NT2/D1 (cell line): ENCODE data around the gene GPR157.

ENCODE experiments used
- DNase-seq: peaks from one replicate; pipeline ENCODE4 v3.0.0-alpha.2; 2011; ENCODE audit warnings: low read depth, low spot score
- H3K27me3 ChIP-seq: 2 replicates; pipeline ENCODE4 v1.6.0; 2011; ENCODE audit warnings: mild to moderate bottlenecking; ENCODE audit not compliant: insufficient read length, insufficient read depth
- H3K36me3 ChIP-seq: 2 replicates; pipeline ENCODE4 v1.6.1; 2011; ENCODE audit warnings: mild to moderate bottlenecking, low read length, mixed read lengths; ENCODE audit not compliant: insufficient read depth, insufficient read length
- H3K4me1 ChIP-seq: 2 replicates; pipeline ENCODE4 v1.5.1; 2011; ENCODE audit not compliant: insufficient read depth, insufficient read length
- H3K4me3 ChIP-seq: 2 replicates; pipeline ENCODE4 v1.5.1; 2011; ENCODE audit warnings: low read depth; ENCODE audit not compliant: insufficient read length
- H3K9ac ChIP-seq: 2 replicates; pipeline ENCODE4 v1.6.0; 2011; ENCODE audit warnings: low read depth; ENCODE audit not compliant: insufficient read length
- H3K9me3 ChIP-seq: 2 replicates; pipeline ENCODE4 v1.5.1; 2011; ENCODE audit warnings: mild to moderate bottlenecking, low read length; ENCODE audit not compliant: insufficient read depth
- SUZ12 ChIP-seq: IDR thresholded peaks from 2 replicates; pipeline ENCODE4 v1.6.1; 2011; ENCODE audit not compliant: insufficient read length, insufficient read depth; ENCODE audit errors: extremely low read depth
- YY1 ChIP-seq: IDR thresholded peaks from 2 replicates; pipeline ENCODE4 v1.6.1; 2011; ENCODE audit not compliant: insufficient read length, insufficient read depth
- ZNF274 ChIP-seq: IDR thresholded peaks from 2 replicates; pipeline ENCODE4 v1.6.1; 2011; ENCODE audit warnings: mild to moderate bottlenecking, low read depth, low read length

Gene GPR157

GRCh38 chr1:9093091-9093490 lies 35.8 kb downstream of the GPR157 start:
- peaks cover 43% of the 10 kb centered on the region for H3K9me3 ChIP-seq
- TF ChIP-seq SUZ12 (no peak), YY1 (no peak), ZNF274 (no peak)
- no peaks in the 10 kb centered on the region for H3K36me3 ChIP-seq
- no peak overlapping the region for H3K4me3 ChIP-seq
- DNase-seq: no peak
- H3K9ac ChIP-seq: no peak overlapping the region
- H3K27me3 ChIP-seq: no peaks in the 10 kb centered on the region
- H3K4me1 ChIP-seq: no peaks in the 10 kb centered on the region

- Histone ChIP-seq H3K36me3 (no peaks in the 10 kb centered on the region), H3K4me1 (no peaks in the 10 kb centered on the region), H3K9me3 (peaks cover 27% of the 10 kb centered on the region; the same call in 1 of the 2 replicates), H3K27me3 (no peaks in the 10 kb centered on the region), H3K9ac (no peak overlapping the region), H3K4me3 (no peak overlapping the region)
- DNase-seq: no peak
- TF ChIP-seq ZNF274 (no peak), YY1 (no peak), SUZ12 (no peak)
Measured at GRCh38 chr1:9088807-9089206, 40.1 kb downstream of the GPR157 start.

GRCh38 chr1:9087411-9088125 lies 41.3 kb downstream of the GPR157 start:
- H3K4me3 ChIP-seq: no peak overlapping the region
- no peak for TF ChIP-seq YY1
- no peak for TF ChIP-seq SUZ12
- TF ChIP-seq ZNF274: no peak
- no peaks in the 10 kb centered on the region for H3K27me3 ChIP-seq
- no peak for DNase-seq
- no peaks in the 10 kb centered on the region for H3K4me1 ChIP-seq
- H3K36me3 ChIP-seq: no peaks in the 10 kb centered on the region
- H3K9ac ChIP-seq: no peak overlapping the region
- H3K9me3 ChIP-seq: peaks cover 27% of the 10 kb centered on the region; the same call in 1 of the 2 replicates

GRCh38 chr1:9086796-9087195 lies 42.1 kb downstream of the GPR157 start:
- no peak for DNase-seq
- TF ChIP-seq YY1 (no peak), ZNF274 (no peak)
- Histone ChIP-seq H3K27me3 (no peaks in the 10 kb centered on the region), H3K4me1 (no peaks in the 10 kb centered on the region), H3K9ac (no peak overlapping the region), H3K36me3 (no peaks in the 10 kb centered on the region), H3K4me3 (no peak overlapping the region), H3K9me3 (peaks cover 27% of the 10 kb centered on the region; the same call in 1 of the 2 replicates)

- peaks cover 27% of the 10 kb centered on the region; the same call in 1 of the 2 replicates for H3K9me3 ChIP-seq
- H3K4me1 ChIP-seq: no peaks in the 10 kb centered on the region
- no peak for TF ChIP-seq ZNF274
- no peak for TF ChIP-seq YY1
- no peak for TF ChIP-seq SUZ12
Measured at GRCh38 chr1:9086045-9086444, 42.9 kb downstream of the GPR157 start.

GRCh38 chr1:9085306-9085940 lies 43.5 kb downstream of the GPR157 start:
- DNase-seq: no peak
- no peaks in the 10 kb centered on the region for H3K27me3 ChIP-seq
- TF ChIP-seq SUZ12 (no peak), ZNF274 (no peak), YY1 (no peak)
- peaks cover 27% of the 10 kb centered on the region; the same call in 1 of the 2 replicates for H3K9me3 ChIP-seq
- H3K4me1 ChIP-seq: no peaks in the 10 kb centered on the region
- no peaks in the 10 kb centered on the region for H3K36me3 ChIP-seq
- H3K9ac ChIP-seq: no peak overlapping the region
- no peak overlapping the region for H3K4me3 ChIP-seq

More at GRCh38 chr1:9086045-9086444, 42.9 kb downstream of the GPR157 start:
- no peaks in the 10 kb centered on the region for H3K27me3 ChIP-seq
- no peak overlapping the region for H3K9ac ChIP-seq
- no peak for DNase-seq
- H3K36me3 ChIP-seq: no peaks in the 10 kb centered on the region
- H3K4me3 ChIP-seq: no peak overlapping the region

GRCh38 chr1:9084906-9085305 lies 44.0 kb downstream of the GPR157 start:
- no peak for DNase-seq
- Histone ChIP-seq H3K36me3 (no peaks in the 10 kb centered on the region), H3K4me1 (no peaks in the 10 kb centered on the region), H3K9me3 (peaks cover 22% of the 10 kb centered on the region; the same call in 1 of the 2 replicates), H3K27me3 (no peaks in the 10 kb centered on the region), H3K4me3 (no peak overlapping the region), H3K9ac (no peak overlapping the region)
- no peak for TF ChIP-seq SUZ12
